ENCODE data around the gene CTCF.
A peak's percentile ranks its signal among the peaks of the same experiment; 100 is the strongest.

CTCF gene

GRCh38 chr16:67517155-67517445, 45.2 kb upstream of the CTCF start:
- H3K36me3 ChIP-seq (ENCODE audit: control insufficient read depth in 1 of 2, insufficient read depth in 2 of 2, low read depth in 1 of 2, low read length in 2 of 2): no peaks in the 10 kb centered on the region
- peak overlapping the region; percentile 94 for H2AK5ac ChIP-seq (ENCODE audit: low read length, severe bottlenecking)
- no peak overlapping the region for H3K4me3 ChIP-seq (ENCODE audit: insufficient read depth in 1 of 2, low read depth in 1 of 2, low read length in 2 of 2)
- peak overlapping the region; percentile 50 for H2BK15ac ChIP-seq (ENCODE audit: low read depth, poor library complexity, severe bottlenecking)
- H2BK12ac ChIP-seq (ENCODE audit: low read length in 2 of 2): no peak overlapping the region
- H3K4me1 ChIP-seq (ENCODE audit: control insufficient read depth, insufficient read depth, low read depth, low read length): peaks cover 24% of the 10 kb centered on the region
- no peak overlapping the region for H3K4ac ChIP-seq (ENCODE audit: low read depth in 1 of 2, low read length in 2 of 2)
- H3K27me3 ChIP-seq (ENCODE audit: control insufficient read depth in 1 of 2, insufficient read depth in 1 of 2, low read length in 2 of 2): no peaks in the 10 kb centered on the region
- H4K91ac ChIP-seq (ENCODE audit: low read length): no peak overlapping the region
- no peak overlapping the region for H3K23ac ChIP-seq (ENCODE audit: low read length in 2 of 2)
- peak overlapping the region; percentile 24 for H3K4me2 ChIP-seq (ENCODE audit: low read length, poor library complexity, severe bottlenecking)
- H2AFZ ChIP-seq (ENCODE audit: low read depth, low read length): no peak overlapping the region
- 92% methylated on average over 3 of the region's 3 CpGs for WGBS
- DNase-seq: no peak
- no peak overlapping the region for H3K18ac ChIP-seq (ENCODE audit: low read depth in 1 of 2, low read length in 2 of 2)
- no peak overlapping the region for H4K8ac ChIP-seq (ENCODE audit: low read length)
- peak overlapping the region; percentile 74 for H3K27ac ChIP-seq (ENCODE audit: low read length, poor library complexity, severe bottlenecking)
- H3K14ac ChIP-seq (ENCODE audit: low read length in 2 of 2): no peak overlapping the region
- peak overlapping the region; percentile 73 for H3K9ac ChIP-seq (ENCODE audit: low read length)
- peak overlapping the region; percentile 9 for H2BK5ac ChIP-seq (ENCODE audit: low read depth, low read length, poor library complexity, severe bottlenecking)
- H3K79me1 ChIP-seq (replicated peaks; ENCODE audit: low read length, poor library complexity, severe bottlenecking): no peaks in the 10 kb centered on the region
- no peaks in the 10 kb centered on the region for H3K9me3 ChIP-seq (ENCODE audit: control insufficient read depth, low read length)
- no peak overlapping the region for H2BK120ac ChIP-seq (ENCODE audit: low read depth, low read length)

- H2BK120ac ChIP-seq (ENCODE audit: low read depth, low read length): no peak overlapping the region
- no peak overlapping the region for H3K23ac ChIP-seq (ENCODE audit: low read length in 2 of 2)
- H3K18ac ChIP-seq (ENCODE audit: low read depth in 1 of 2, low read length in 2 of 2): no peak overlapping the region
- WGBS: 86% methylated on average over 10 of the region's 11 CpGs
- no peak overlapping the region for H3K4ac ChIP-seq (ENCODE audit: low read depth in 1 of 2, low read length in 2 of 2)
- H2BK5ac ChIP-seq (ENCODE audit: low read depth, low read length, poor library complexity, severe bottlenecking): no peak overlapping the region
- H3K36me3 ChIP-seq (ENCODE audit: control insufficient read depth in 1 of 2, insufficient read depth in 2 of 2, low read depth in 1 of 2, low read length in 2 of 2): no peaks in the 10 kb centered on the region
- no peak overlapping the region for H2AFZ ChIP-seq (ENCODE audit: low read depth, low read length)
- no peaks in the 10 kb centered on the region for H3K79me1 ChIP-seq (replicated peaks; ENCODE audit: low read length, poor library complexity, severe bottlenecking)
- no peak overlapping the region for H4K8ac ChIP-seq (ENCODE audit: low read length)
- H3K9me3 ChIP-seq (ENCODE audit: control insufficient read depth, low read length): no peaks in the 10 kb centered on the region
- no peaks in the 10 kb centered on the region for H3K27me3 ChIP-seq (ENCODE audit: control insufficient read depth in 1 of 2, insufficient read depth in 1 of 2, low read length in 2 of 2)
- no peak overlapping the region for H3K14ac ChIP-seq (ENCODE audit: low read length in 2 of 2)
- no peak overlapping the region for H2BK15ac ChIP-seq (ENCODE audit: low read depth, poor library complexity, severe bottlenecking)
- H3K27ac ChIP-seq (ENCODE audit: low read length, poor library complexity, severe bottlenecking): peak overlapping the region; percentile 33
- H2AK5ac ChIP-seq (ENCODE audit: low read length, severe bottlenecking): peak overlapping the region; percentile 77
- peaks cover 24% of the 10 kb centered on the region for H3K4me1 ChIP-seq (ENCODE audit: control insufficient read depth, insufficient read depth, low read depth, low read length)
- no peak overlapping the region for H2BK12ac ChIP-seq (ENCODE audit: low read length in 2 of 2)
- H3K9ac ChIP-seq (ENCODE audit: low read length): peak overlapping the region; percentile 28
- no peak for DNase-seq
- H3K4me2 ChIP-seq (ENCODE audit: low read length, poor library complexity, severe bottlenecking): no peak overlapping the region
- no peak overlapping the region for H4K91ac ChIP-seq (ENCODE audit: low read length)
- no peak overlapping the region for H3K4me3 ChIP-seq (ENCODE audit: insufficient read depth in 1 of 2, low read depth in 1 of 2, low read length in 2 of 2)
Measured at GRCh38 chr16:67517661-67518423, 44.5 kb upstream of the CTCF start.

DNA sequence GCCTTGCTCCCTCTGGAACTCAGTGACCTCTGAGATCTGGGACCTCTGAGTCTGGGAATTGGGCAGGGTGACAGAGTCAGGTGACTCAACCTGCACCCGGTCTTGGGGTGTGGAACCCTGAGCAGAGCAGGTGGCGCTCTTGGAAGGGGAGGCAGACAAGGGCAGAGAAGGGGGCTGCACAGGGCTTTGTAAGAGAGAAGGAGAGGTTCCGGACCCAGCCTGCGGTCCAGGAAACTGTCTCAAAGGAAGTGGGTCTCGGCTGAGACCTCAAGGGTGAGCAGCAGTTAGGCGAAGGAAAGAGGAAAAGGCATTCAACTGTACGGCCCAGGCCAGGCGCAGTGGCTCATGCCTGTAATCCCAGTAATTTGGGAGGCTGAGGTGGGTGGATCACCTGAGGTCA, 43.6 kb upstream of the CTCF start:
- Histone ChIP-seq H3K23ac (ENCODE audit: low read length in 2 of 2) (no peak overlapping the region), H2BK12ac (ENCODE audit: low read length in 2 of 2) (no peak overlapping the region), H2BK15ac (ENCODE audit: low read depth, poor library complexity, severe bottlenecking) (no peak overlapping the region), H3K4me3 (ENCODE audit: insufficient read depth in 1 of 2, low read depth in 1 of 2, low read length in 2 of 2) (no peak overlapping the region), H3K14ac (ENCODE audit: low read length in 2 of 2) (no peak overlapping the region), H3K4ac (ENCODE audit: low read depth in 1 of 2, low read length in 2 of 2) (no peak overlapping the region), H2AK5ac (ENCODE audit: low read length, severe bottlenecking) (no peak overlapping the region), H3K9ac (ENCODE audit: low read length) (peak overlapping the region; percentile 28), H3K18ac (ENCODE audit: low read depth in 1 of 2, low read length in 2 of 2) (no peak overlapping the region), H2BK120ac (ENCODE audit: low read depth, low read length) (no peak overlapping the region), H4K91ac (ENCODE audit: low read length) (no peak overlapping the region), H3K27me3 (ENCODE audit: control insufficient read depth in 1 of 2, insufficient read depth in 1 of 2, low read length in 2 of 2) (no peaks in the 10 kb centered on the region), H3K79me1 (replicated peaks; ENCODE audit: low read length, poor library complexity, severe bottlenecking) (no peaks in the 10 kb centered on the region), H2AFZ (ENCODE audit: low read depth, low read length) (no peak overlapping the region), H4K8ac (ENCODE audit: low read length) (no peak overlapping the region), H2BK5ac (ENCODE audit: low read depth, low read length, poor library complexity, severe bottlenecking) (no peak overlapping the region), H3K27ac (ENCODE audit: low read length, poor library complexity, severe bottlenecking) (no peak overlapping the region), H3K4me2 (ENCODE audit: low read length, poor library complexity, severe bottlenecking) (no peak overlapping the region), H3K36me3 (ENCODE audit: control insufficient read depth in 1 of 2, insufficient read depth in 2 of 2, low read depth in 1 of 2, low read length in 2 of 2) (no peaks in the 10 kb centered on the region), H3K9me3 (ENCODE audit: control insufficient read depth, low read length) (no peaks in the 10 kb centered on the region), H3K4me1 (ENCODE audit: control insufficient read depth, insufficient read depth, low read depth, low read length) (peaks cover 24% of the 10 kb centered on the region)
- WGBS: 87% methylated on average over 8 of the region's 8 CpGs
- no peak for DNase-seq

DNA sequence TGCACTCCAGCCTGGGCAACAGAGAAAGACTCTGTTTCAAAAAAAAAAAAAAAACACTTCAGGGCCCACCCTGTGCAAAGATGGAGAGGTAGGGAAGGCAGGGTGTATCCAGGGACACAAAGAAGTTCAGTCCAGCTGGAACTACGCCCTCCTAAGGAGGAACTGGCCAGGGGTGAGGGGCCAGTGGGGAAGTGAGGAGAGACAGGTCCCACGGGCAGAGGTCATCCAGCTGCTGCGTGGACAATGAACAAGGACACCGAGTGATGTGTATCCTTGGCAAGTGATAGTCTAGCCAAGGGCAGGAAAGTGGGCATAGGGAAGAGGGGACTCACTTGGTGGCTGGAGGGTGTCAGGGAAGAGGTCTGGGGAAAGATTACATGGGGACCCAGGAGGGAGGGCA, 43.1 kb upstream of the CTCF start:
- Histone ChIP-seq H2BK12ac (ENCODE audit: low read length in 2 of 2) (no peak overlapping the region), H3K23ac (ENCODE audit: low read length in 2 of 2) (no peak overlapping the region), H2BK120ac (ENCODE audit: low read depth, low read length) (no peak overlapping the region), H3K27me3 (ENCODE audit: control insufficient read depth in 1 of 2, insufficient read depth in 1 of 2, low read length in 2 of 2) (no peaks in the 10 kb centered on the region), H3K27ac (ENCODE audit: low read length, poor library complexity, severe bottlenecking) (no peak overlapping the region), H2AK5ac (ENCODE audit: low read length, severe bottlenecking) (peak overlapping the region; percentile 36), H3K9me3 (ENCODE audit: control insufficient read depth, low read length) (no peaks in the 10 kb centered on the region), H3K4me2 (ENCODE audit: low read length, poor library complexity, severe bottlenecking) (no peak overlapping the region), H2BK15ac (ENCODE audit: low read depth, poor library complexity, severe bottlenecking) (no peak overlapping the region), H2BK5ac (ENCODE audit: low read depth, low read length, poor library complexity, severe bottlenecking) (no peak overlapping the region), H2AFZ (ENCODE audit: low read depth, low read length) (no peak overlapping the region), H3K14ac (ENCODE audit: low read length in 2 of 2) (no peak overlapping the region), H4K8ac (ENCODE audit: low read length) (no peak overlapping the region), H3K4me3 (ENCODE audit: insufficient read depth in 1 of 2, low read depth in 1 of 2, low read length in 2 of 2) (no peak overlapping the region), H3K4ac (ENCODE audit: low read depth in 1 of 2, low read length in 2 of 2) (no peak overlapping the region), H3K36me3 (ENCODE audit: control insufficient read depth in 1 of 2, insufficient read depth in 2 of 2, low read depth in 1 of 2, low read length in 2 of 2) (no peaks in the 10 kb centered on the region), H4K91ac (ENCODE audit: low read length) (no peak overlapping the region), H3K18ac (ENCODE audit: low read depth in 1 of 2, low read length in 2 of 2) (no peak overlapping the region), H3K4me1 (ENCODE audit: control insufficient read depth, insufficient read depth, low read depth, low read length) (peaks cover 24% of the 10 kb centered on the region), H3K79me1 (replicated peaks; ENCODE audit: low read length, poor library complexity, severe bottlenecking) (no peaks in the 10 kb centered on the region), H3K9ac (ENCODE audit: low read length) (no peak overlapping the region)
- WGBS: 89% methylated on average over 4 of the region's 4 CpGs
- no peak for DNase-seq

Measured in mesenchymal stem cell (in vitro differentiated cells and primary cell).